Thyroid gland (tissue), 4 donors: Measurements from ENCODE around the gene MYPN. TPM values are rescaled to one million over a fixed set of nuclear protein-coding genes. Genes with fewer than 3 reads are reported as not detected.

Source experiments
- DNase-seq, 2 donors: peaks; one replicate each; pipeline ENCODE4 v3.0.0-alpha.2; 2019
- H3K27ac ChIP-seq, 3 donors: fragments of 200-600 bp; sonication (generic); 1 replicate in 2 of 3; 2 replicates in 1 of 3; pipeline ENCODE4 v1.5.1; 2016 to 2019; ENCODE audit warnings: mild to moderate bottlenecking in 1 of 3, moderate library complexity in 1 of 3
- H3K27me3 ChIP-seq: fragments of 200-600 bp; sonication (generic); one replicate; pipeline ENCODE4 v1.5.1; 2019
- H3K36me3 ChIP-seq, 2 donors: fragments of 200-600 bp; sonication (generic); one replicate each; pipeline ENCODE4 v1.5.1; 2016 to 2019
- H3K4me1 ChIP-seq, 2 donors: fragments of 200-600 bp; sonication (generic); one replicate each; pipeline ENCODE4 v1.5.1; 2017 to 2019
- H3K4me3 ChIP-seq, 3 donors: fragments of 200-600 bp; sonication (generic); replicated peaks in 1 of 3; 1 replicate in 2 of 3; 2 replicates in 1 of 3; pipeline ENCODE4 v1.5.1; 2016; ENCODE audit warnings: mild to moderate bottlenecking in 1 of 3
- H3K9me3 ChIP-seq: fragments of 200-600 bp; sonication (generic); one replicate; pipeline ENCODE4 v1.5.1; 2017
- POLR2A ChIP-seq, 2 donors: fragments of 450-650 bp; IDR thresholded peaks; one replicate each; pipeline ENCODE4 v1.6.1; 2017; ENCODE audit warnings: antibody characterized with exemption in 2 of 2, mild to moderate bottlenecking in 2 of 2, moderate library complexity in 1 of 2
- WGBS, 2 donors: methylation state at CpG; one replicate each; pipeline ENCODE4 v1.1.5; 2017; 5-methylcytosine and 5-hydroxymethylcytosine counted together
- intact Hi-C: fragments of 100-400 bp; cut with DNase I; formaldehyde crosslinking; loops from one replicate; pipeline ENCODE4 v1.15.1; 2023
- total RNA-seq, 4 donors: library from RNA; depleted of rRNA; stranded (reverse); fragments of >200 nt; gene quantifications; one replicate each; pipeline ENCODE4 v1.2.3, GENCODE V29; 2016
- TF ChIP-seq, protein P1 (sequence below), 6 experiments: fragments of 200-600 bp in 3 of 6; fragments of 450-650 bp in 3 of 6; sonication (generic) in 3 of 6; IDR thresholded peaks; one replicate each; pipeline ENCODE4 v1.5.1; 2016 to 2019; ENCODE audit warnings: antibody characterized with exemption in 6 of 6, mild to moderate bottlenecking in 2 of 6, inconsistent platforms in 1 of 6, moderate library complexity in 1 of 6

The MYPN gene
- total RNA-seq, 4 donors from 2014 or later: 0.11 TPM; not detected in 3

DNA sequence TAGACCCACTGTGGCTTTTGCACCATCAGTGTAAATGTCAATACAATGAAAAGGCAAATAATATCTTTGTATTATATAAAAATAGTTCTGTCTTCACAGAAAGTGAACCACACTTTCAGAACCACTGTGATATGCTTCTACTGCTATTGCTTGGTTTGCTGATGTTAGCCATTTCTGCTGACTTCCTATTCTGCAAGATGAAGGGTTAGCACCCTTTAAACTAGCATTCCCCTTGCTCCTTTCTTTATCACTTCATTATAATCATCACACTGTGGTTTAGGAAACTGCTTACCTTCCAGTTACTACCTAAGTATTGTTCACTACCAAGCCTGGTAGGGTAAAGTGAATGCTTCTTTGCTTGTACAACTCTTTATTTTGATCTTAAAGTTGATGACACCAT, 29.2 kb downstream of the MYPN start:
- intact Hi-C loops: no loop called here
- DNase-seq: no peak
- Histone ChIP-seq H3K27me3 (no peaks in the 10 kb centered on the region), H3K9me3 (no peaks in the 10 kb centered on the region), H3K36me3 (no peaks in the 10 kb centered on the region), H3K27ac (no peak overlapping the region), H3K4me3 (no peak overlapping the region), H3K4me1 (no peaks in the 10 kb centered on the region)
- TF ChIP-seq POLR2A (IDR thresholded peaks at IDR 0.05): no peak
- TF ChIP-seq, protein P1, sequence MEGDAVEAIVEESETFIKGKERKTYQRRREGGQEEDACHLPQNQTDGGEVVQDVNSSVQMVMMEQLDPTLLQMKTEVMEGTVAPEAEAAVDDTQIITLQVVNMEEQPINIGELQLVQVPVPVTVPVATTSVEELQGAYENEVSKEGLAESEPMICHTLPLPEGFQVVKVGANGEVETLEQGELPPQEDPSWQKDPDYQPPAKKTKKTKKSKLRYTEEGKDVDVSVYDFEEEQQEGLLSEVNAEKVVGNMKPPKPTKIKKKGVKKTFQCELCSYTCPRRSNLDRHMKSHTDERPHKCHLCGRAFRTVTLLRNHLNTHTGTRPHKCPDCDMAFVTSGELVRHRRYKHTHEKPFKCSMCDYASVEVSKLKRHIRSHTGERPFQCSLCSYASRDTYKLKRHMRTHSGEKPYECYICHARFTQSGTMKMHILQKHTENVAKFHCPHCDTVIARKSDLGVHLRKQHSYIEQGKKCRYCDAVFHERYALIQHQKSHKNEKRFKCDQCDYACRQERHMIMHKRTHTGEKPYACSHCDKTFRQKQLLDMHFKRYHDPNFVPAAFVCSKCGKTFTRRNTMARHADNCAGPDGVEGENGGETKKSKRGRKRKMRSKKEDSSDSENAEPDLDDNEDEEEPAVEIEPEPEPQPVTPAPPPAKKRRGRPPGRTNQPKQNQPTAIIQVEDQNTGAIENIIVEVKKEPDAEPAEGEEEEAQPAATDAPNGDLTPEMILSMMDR (IDR thresholded peaks at IDR 0.05): no peak

DNA sequence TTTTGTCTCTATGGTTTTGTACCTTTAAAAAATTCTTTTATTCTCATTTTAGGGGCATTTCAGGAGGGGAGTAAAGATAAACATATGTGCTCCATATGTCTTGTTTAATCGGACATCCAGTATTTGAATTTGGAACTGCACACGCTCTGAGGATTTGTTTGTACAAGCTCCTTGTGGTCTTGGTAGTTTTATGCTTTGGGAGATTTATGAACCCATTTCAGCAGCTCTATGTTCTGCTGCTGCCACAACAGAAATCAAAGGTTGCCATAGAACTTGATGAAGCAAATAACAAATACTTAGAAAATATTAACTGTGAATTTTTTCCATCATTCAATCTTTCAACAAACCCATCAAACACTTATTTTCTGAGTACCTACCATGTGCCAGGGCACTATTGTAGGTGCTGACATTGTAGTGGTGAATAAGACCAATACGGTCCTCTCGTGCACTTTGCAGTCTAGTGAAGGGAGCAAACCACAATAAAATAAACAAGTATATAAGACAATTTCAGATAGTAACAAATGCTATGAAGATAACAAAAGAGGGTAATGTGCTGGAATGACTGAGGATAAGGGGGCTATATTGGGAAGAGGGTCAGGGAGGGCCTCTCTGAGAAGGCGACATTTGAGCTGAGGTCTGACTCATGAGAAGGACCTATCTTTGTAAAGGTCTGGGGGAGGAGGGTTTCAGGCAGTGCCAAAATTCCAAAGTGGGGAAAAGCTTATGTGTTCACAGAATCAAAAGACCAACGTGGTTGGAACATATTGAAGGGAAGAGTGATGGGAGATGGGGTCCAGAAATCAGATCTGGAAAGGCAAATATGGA, 30.4 kb downstream of the MYPN start:
- DNase-seq: no peak
- H3K4me3 ChIP-seq: no peak overlapping the region
- no peaks in the 10 kb centered on the region for H3K27me3 ChIP-seq
- 82 to 85% methylated on average over 6 of the region's 6 CpGs for WGBS, 2 donors
- no peaks in the 10 kb centered on the region for H3K4me1 ChIP-seq
- no peak overlapping the region for H3K27ac ChIP-seq
- H3K9me3 ChIP-seq: no peaks in the 10 kb centered on the region
- H3K36me3 ChIP-seq: no peaks in the 10 kb centered on the region
- intact Hi-C loops: no loop called here
- TF ChIP-seq POLR2A (IDR thresholded peaks at IDR 0.05): no peak
- TF ChIP-seq, protein P1 (IDR thresholded peaks at IDR 0.05): no peak

DNA sequence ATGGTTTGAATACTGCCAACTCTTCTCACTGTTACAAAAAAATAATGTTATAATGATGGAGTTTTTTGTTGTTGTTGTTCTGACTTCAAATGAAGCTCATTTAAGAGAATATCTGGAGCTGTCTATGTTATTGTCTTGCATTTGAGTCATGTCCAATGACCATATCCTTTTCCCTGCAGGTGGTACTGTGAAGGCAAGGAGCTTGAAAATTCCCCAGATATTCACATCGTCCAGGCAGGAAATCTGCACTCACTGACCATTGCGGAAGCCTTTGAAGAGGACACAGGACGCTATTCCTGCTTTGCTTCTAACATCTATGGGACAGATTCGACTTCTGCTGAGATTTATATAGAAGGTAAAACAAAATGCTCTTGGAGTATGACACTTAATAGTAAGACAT, 33.5 kb downstream of the MYPN start:
- WGBS, 2 donors: 76 to 77% methylated on average over 4 of the region's 4 CpGs
- TF ChIP-seq, protein P1 (IDR thresholded peaks at IDR 0.05): no peak
- TF ChIP-seq POLR2A (IDR thresholded peaks at IDR 0.05): no peak
- DNase-seq: no peak
- Histone ChIP-seq H3K27me3 (no peaks in the 10 kb centered on the region), H3K9me3 (no peaks in the 10 kb centered on the region), H3K36me3 (no peaks in the 10 kb centered on the region), H3K4me1 (no peaks in the 10 kb centered on the region), H3K4me3 (no peak overlapping the region), H3K27ac (no peak overlapping the region)
- intact Hi-C loops: no loop called here

DNA sequence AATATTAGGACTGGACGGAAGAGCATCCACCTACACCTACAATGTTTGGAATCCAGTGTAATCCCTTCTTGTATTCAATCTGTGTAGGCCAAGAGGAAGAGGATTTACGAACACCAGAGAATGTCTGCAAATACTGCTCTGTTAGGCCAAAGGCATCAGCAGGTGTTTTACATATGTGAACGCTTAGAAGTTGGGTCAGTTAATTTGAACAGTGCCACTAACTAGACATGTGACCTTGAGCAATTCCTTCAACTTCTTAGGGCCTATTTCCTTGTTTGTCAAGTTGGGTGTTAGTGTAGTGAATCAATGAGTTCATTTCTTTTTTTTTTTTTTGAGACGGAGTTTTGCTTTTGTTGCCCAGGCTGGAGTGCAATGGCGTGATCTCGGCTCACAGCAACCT, 35.4 kb downstream of the MYPN start:
- intact Hi-C loops: no loop called here
- TF ChIP-seq, protein P1 (IDR thresholded peaks at IDR 0.05): no peak
- TF ChIP-seq POLR2A (IDR thresholded peaks at IDR 0.05): no peak
- Histone ChIP-seq H3K27ac (no peak overlapping the region), H3K9me3 (no peaks in the 10 kb centered on the region), H3K36me3 (no peaks in the 10 kb centered on the region), H3K27me3 (no peaks in the 10 kb centered on the region), H3K4me1 (no peaks in the 10 kb centered on the region), H3K4me3 (no peak overlapping the region)
- DNase-seq: no peak
- 90 to 94% methylated on average over 6 of the region's 6 CpGs for WGBS, 2 donors

DNA sequence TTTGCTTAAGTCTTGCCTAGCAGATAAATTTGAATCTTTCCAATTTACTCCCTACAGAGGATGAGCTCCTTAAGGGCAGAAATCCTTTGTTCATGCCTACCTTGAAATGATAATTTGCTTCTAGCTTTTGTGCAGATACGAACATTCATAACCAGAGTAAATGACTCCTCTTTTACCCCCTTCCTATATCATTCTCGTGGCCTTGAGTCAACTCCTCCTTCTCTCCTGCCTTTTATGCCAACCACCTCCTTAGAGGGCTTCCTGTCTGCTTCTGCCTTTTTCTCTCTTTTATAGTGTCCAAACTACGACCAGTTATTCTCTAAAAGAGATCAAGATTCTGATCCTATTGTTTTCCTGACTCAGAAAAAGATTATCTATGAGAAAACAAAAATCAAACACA, 36.4 kb downstream of the MYPN start:
- no peaks in the 10 kb centered on the region for H3K27me3 ChIP-seq
- WGBS, 2 donors: 70 to 75% methylated on average over 3 of the region's 3 CpGs
- H3K4me1 ChIP-seq: no peaks in the 10 kb centered on the region
- no peaks in the 10 kb centered on the region for H3K9me3 ChIP-seq
- intact Hi-C loops: no loop called here
- no peak for TF ChIP-seq POLR2A (IDR thresholded peaks at IDR 0.05)
- TF ChIP-seq, protein P1 (IDR thresholded peaks at IDR 0.05): no peak
- no peak overlapping the region for H3K27ac ChIP-seq
- no peak for DNase-seq
- no peaks in the 10 kb centered on the region for H3K36me3 ChIP-seq
- H3K4me3 ChIP-seq: no peak overlapping the region
